SU-DHL-6 (cell line): ENCODE results near the gene CTNNAL1.

ENCODE experiments used
- CTCF ChIP-seq: fragments of 200-600 bp; sonication (generic); IDR thresholded peaks from one replicate; pipeline ENCODE4 v1.5.1; 2017; ENCODE audit warnings: antibody characterized with exemption, mild to moderate bottlenecking, low read length, moderate library complexity; ENCODE audit not compliant: insufficient read depth, poor library complexity, severe bottlenecking
- EZH2phosphoT487 ChIP-seq: fragments of 200-600 bp; sonication (generic), shearing (Covaris generic); conservative IDR thresholded peaks from 2 replicates; pipeline ENCODE4 v1.6.1; 2018; ENCODE audit warnings: mild to moderate bottlenecking, antibody characterized with exemption, low read length, moderate library complexity, mixed read lengths

- no peak for TF ChIP-seq CTCF
- TF ChIP-seq EZH2phosphoT487, result no peak
Measured at GRCh38 chr9:108934323-108934893, 78.9 kb downstream of the CTNNAL1 start, which contains the start of gene ABITRAM.
